SK-N-SH treated with all-trans-retinoic acid at 6 μM for 48 hours (cell line): Measurements from ENCODE around the gene YES1.

ENCODE experiments used
- ARNTL ChIP-seq: fragments of 450-650 bp; formaldehyde crosslinking; IDR thresholded peaks from 2 replicates; pipeline ENCODE4 v1.5.0; 2020; ENCODE audit warnings: low read depth, mild to moderate bottlenecking, moderate library complexity, borderline replicate concordance
- BACH2 ChIP-seq: fragments of 250-450 bp; sonication (Bioruptor Pico); IDR thresholded peaks from 2 replicates; pipeline ENCODE4 v1.9.0; 2021; ENCODE audit warnings: mild to moderate bottlenecking, borderline replicate concordance
- ZFP3 ChIP-seq: fragments of 250-450 bp; sonication (Bioruptor Pico); IDR thresholded peaks from 2 replicates; pipeline ENCODE4 v1.5.0; 2020; ENCODE audit warnings: mild to moderate bottlenecking, moderate library complexity
- TF ChIP-seq, protein P1 (sequence below): fragments of 250-450 bp; sonication (Bioruptor Pico); IDR thresholded peaks from 2 replicates; pipeline ENCODE4 v1.5.0; 2020; ENCODE audit warnings: mild to moderate bottlenecking, moderate library complexity

DNA sequence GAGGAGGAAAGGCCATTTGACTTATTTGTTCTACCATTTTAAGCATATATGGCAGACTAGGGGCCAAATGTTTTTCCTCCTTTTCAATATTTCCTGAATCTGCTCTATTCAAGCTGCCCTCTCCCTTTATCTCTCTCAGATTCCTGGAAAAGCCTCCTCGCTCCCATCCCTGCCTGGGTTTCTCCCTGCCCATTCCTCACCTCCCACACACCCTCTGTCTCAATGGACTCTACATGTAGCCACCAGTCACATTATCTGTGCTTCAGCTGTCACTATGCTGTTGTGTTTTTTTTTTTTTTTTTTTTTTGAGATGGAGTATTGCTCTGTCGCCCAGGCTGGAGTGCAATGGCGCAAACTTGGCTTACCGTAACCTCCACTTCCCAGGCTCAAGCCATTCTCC is 131.7 kb downstream of the YES1 start:
- TF ChIP-seq, protein P1, sequence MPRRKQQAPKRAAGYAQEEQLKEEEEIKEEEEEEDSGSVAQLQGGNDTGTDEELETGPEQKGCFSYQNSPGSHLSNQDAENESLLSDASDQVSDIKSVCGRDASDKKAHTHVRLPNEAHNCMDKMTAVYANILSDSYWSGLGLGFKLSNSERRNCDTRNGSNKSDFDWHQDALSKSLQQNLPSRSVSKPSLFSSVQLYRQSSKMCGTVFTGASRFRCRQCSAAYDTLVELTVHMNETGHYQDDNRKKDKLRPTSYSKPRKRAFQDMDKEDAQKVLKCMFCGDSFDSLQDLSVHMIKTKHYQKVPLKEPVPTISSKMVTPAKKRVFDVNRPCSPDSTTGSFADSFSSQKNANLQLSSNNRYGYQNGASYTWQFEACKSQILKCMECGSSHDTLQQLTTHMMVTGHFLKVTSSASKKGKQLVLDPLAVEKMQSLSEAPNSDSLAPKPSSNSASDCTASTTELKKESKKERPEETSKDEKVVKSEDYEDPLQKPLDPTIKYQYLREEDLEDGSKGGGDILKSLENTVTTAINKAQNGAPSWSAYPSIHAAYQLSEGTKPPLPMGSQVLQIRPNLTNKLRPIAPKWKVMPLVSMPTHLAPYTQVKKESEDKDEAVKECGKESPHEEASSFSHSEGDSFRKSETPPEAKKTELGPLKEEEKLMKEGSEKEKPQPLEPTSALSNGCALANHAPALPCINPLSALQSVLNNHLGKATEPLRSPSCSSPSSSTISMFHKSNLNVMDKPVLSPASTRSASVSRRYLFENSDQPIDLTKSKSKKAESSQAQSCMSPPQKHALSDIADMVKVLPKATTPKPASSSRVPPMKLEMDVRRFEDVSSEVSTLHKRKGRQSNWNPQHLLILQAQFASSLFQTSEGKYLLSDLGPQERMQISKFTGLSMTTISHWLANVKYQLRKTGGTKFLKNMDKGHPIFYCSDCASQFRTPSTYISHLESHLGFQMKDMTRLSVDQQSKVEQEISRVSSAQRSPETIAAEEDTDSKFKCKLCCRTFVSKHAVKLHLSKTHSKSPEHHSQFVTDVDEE (CRISPR knock-in tag) = no peak
- TF ChIP-seq ZFP3 = no peak
- no peak for TF ChIP-seq ARNTL (CRISPR knock-in tag)
- TF ChIP-seq BACH2 (CRISPR knock-in tag) = no peak
